Liver (tissue), 3 donors: ENCODE data around the gene BRIX1.

Source experiments
- CTCF ChIP-seq: fragments of 150-350 bp; IDR thresholded peaks from 2 replicates; pipeline ENCODE4 v1.5.1; 2017; ENCODE audit warnings: improper control_type of control experiment, low read depth, low read length; ENCODE audit not compliant: missing input control
- GABPA ChIP-seq, 2 donors: IDR thresholded peaks in 1 of 2; conservative IDR thresholded peaks in 1 of 2; 2 replicates each; pipeline ENCODE4 v1.6.1; 2016; ENCODE audit warnings: antibody characterized with exemption in 2 of 2, mild to moderate bottlenecking in 1 of 2, moderate library complexity in 1 of 2
- JUND ChIP-seq, 2 donors: IDR thresholded peaks; 2 replicates each; pipeline ENCODE4 v1.6.1; 2016; ENCODE audit warnings: antibody characterized with exemption in 2 of 2
- RXRA ChIP-seq, 2 donors: IDR thresholded peaks; 2 replicates each; pipeline ENCODE4 v1.6.1; 2017 to 2018; ENCODE audit warnings: antibody characterized with exemption in 2 of 2, mild to moderate bottlenecking in 1 of 2
- SP1 ChIP-seq: IDR thresholded peaks from 2 replicates; pipeline ENCODE4 v1.6.1; 2018; ENCODE audit warnings: antibody characterized with exemption, mild to moderate bottlenecking
- YY1 ChIP-seq: IDR thresholded peaks from 2 replicates; pipeline ENCODE4 v1.6.1; 2016; ENCODE audit warnings: antibody characterized with exemption, mild to moderate bottlenecking
- TF ChIP-seq, protein P1 (sequence below): IDR thresholded peaks from 2 replicates; pipeline ENCODE4 v1.6.1; 2016; ENCODE audit warnings: antibody characterized with exemption
- donor health status: healthy.
- donor health status: healthy.

- TF ChIP-seq CTCF (no peak), RXRA (IDR thresholded peaks at IDR 0.05) (no peak), YY1 (no peak), SP1 (no peak), GABPA (IDR thresholded peaks at IDR 0.05 in 1 of 2, conservative IDR thresholded peaks at IDR 0.05 in 1 of 2) (no peak), JUND (IDR thresholded peaks at IDR 0.05) (no peak)
- TF ChIP-seq, protein P1, sequence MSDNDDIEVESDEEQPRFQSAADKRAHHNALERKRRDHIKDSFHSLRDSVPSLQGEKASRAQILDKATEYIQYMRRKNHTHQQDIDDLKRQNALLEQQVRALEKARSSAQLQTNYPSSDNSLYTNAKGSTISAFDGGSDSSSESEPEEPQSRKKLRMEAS = no peak
Observed at GRCh38 chr5:34895641-34896419, 19.7 kb upstream of the BRIX1 start.
